PC-9 (cell line): Measurements from ENCODE around the gene ADAMTS2.

Source experiments
- CTCF ChIP-seq: fragments of 200-600 bp; sonication (generic); conservative IDR thresholded peaks from 2 replicates; pipeline ENCODE4 v1.6.1; 2017; ENCODE audit warnings: mixed run types, antibody characterized with exemption, mild to moderate bottlenecking, moderate library complexity
- EZH2 ChIP-seq: fragments of 200-600 bp; sonication (generic); IDR thresholded peaks from 2 replicates; pipeline ENCODE4 v1.8.0; 2017; ENCODE audit warnings: antibody characterized with exemption, low read depth

GRCh38 chr5:179232091-179232735, 113.0 kb downstream of the ADAMTS2 start:
- TF ChIP-seq CTCF (no peak), EZH2 (no peak)
